K562 (cell line): ENCODE measurements around the gene ARID3A. TPM values are rescaled to one million over a fixed set of nuclear protein-coding genes. Genes with fewer than 3 reads are reported as not detected.

Experiments used
- CBX3 ChIP-seq, 2 experiments: IDR thresholded peaks; 1 replicate in 1 of 2; 2 replicates in 1 of 2; pipeline ENCODE4 v1.6.1; 2012; ENCODE audit warnings: inconsistent platforms in 2 of 2, low read length in 2 of 2, borderline replicate concordance in 1 of 2, control low read depth in 1 of 2
- CTBP1 ChIP-seq: fragments of 450-650 bp; IDR thresholded peaks from 2 replicates; pipeline ENCODE4 v1.6.1; 2016; ENCODE audit warnings: borderline replicate concordance
- CTCF ChIP-seq, 3 experiments: IDR thresholded peaks in 2 of 3; conservative IDR thresholded peaks in 1 of 3; 2 replicates each; pipeline ENCODE4 v1.5.1; 2011 to 2012; ENCODE audit warnings: low read length in 3 of 3, mild to moderate bottlenecking in 3 of 3, control low read depth in 2 of 3, improper control_type of control experiment in 1 of 3, inconsistent platforms in 1 of 3, low read depth in 1 of 3, mixed read lengths in 1 of 3, moderate library complexity in 1 of 3; ENCODE audit not compliant: insufficient read depth in 2 of 3
- ELF4 ChIP-seq: fragments of 450-650 bp; formaldehyde crosslinking; IDR thresholded peaks from 2 replicates; pipeline ENCODE4 v1.4.0; 2022; ENCODE audit warnings: missing genetic modification characterization
- ETV1 ChIP-seq: fragments of 450-650 bp; conservative IDR thresholded peaks from 2 replicates; pipeline ENCODE4 v1.6.1; 2016; ENCODE audit warnings: missing genetic modification characterization, control low read depth, low read depth, missing compliant biosample characterization
- ID3 ChIP-seq, 2 experiments: fragments of 250-450 bp in 1 of 2; fragments of 450-650 bp in 1 of 2; sonication (Bioruptor Pico) in 1 of 2; IDR thresholded peaks; 2 replicates each; pipeline versions ENCODE4 v1.6.1 to v1.8.0; 2016 to 2021; ENCODE audit warnings: mild to moderate bottlenecking in 2 of 2, moderate library complexity in 2 of 2, missing compliant biosample characterization in 1 of 2, missing genetic modification characterization in 1 of 2
- IRF9 ChIP-seq: fragments of 450-650 bp; IDR thresholded peaks from 2 replicates; pipeline ENCODE4 v1.6.1; 2016; ENCODE audit warnings: missing biosample characterization, missing genetic modification characterization
- NR2C2 ChIP-seq, 2 experiments: fragments of 200-800 bp in 1 of 2; sonication (Bioruptor generic) in 1 of 2; sonication (generic) in 1 of 2; formaldehyde crosslinking in 1 of 2; IDR thresholded peaks; 2 replicates each; pipeline versions ENCODE4 v1.6.1 to v1.8.0; 2016 to 2022; ENCODE audit warnings: mild to moderate bottlenecking in 1 of 2, missing compliant biosample characterization in 1 of 2, missing genetic modification characterization in 1 of 2, missing genetic modification reagents in 1 of 2
- SAP30 ChIP-seq: fragments of 200-600 bp; sonication (generic); IDR thresholded peaks from 2 replicates; pipeline ENCODE4 v1.6.1; 2012; ENCODE audit warnings: borderline replicate concordance, low read depth, mild to moderate bottlenecking, moderate library complexity, low read length, control low read depth, inconsistent platforms; ENCODE audit not compliant: insufficient read depth, poor library complexity, severe bottlenecking
- SIRT6 ChIP-seq: IDR thresholded peaks from one replicate; pipeline ENCODE4 v1.6.1; 2012; ENCODE audit warnings: low read depth, mild to moderate bottlenecking, control low read depth, inconsistent platforms, low read length, moderate library complexity
- SMC3 ChIP-seq: conservative IDR thresholded peaks from 2 replicates; pipeline ENCODE4 v1.6.1; 2011; ENCODE audit warnings: low read depth, low read length, improper control_type of control experiment; ENCODE audit not compliant: insufficient read depth
- SNAPC5 ChIP-seq: fragments of 250-450 bp; sonication (Bioruptor Pico); IDR thresholded peaks from 2 replicates; pipeline ENCODE4 v1.8.0; 2021; ENCODE audit warnings: moderate library complexity, mild to moderate bottlenecking, inconsistent platforms
- SREBF2 ChIP-seq: sonication (generic); formaldehyde crosslinking; IDR thresholded peaks from 2 replicates; pipeline ENCODE4 v1.4.0; 2020; ENCODE audit warnings: mild to moderate bottlenecking, missing genetic modification reagents
- ZNF445 ChIP-seq: fragments of 250-450 bp; sonication (Bioruptor Pico); IDR thresholded peaks from 2 replicates; pipeline ENCODE4 v1.4.0; 2020; ENCODE audit warnings: low read depth, mild to moderate bottlenecking, moderate library complexity
- ZNF609 ChIP-seq: sonication (generic); formaldehyde crosslinking; IDR thresholded peaks from 2 replicates; pipeline ENCODE4 v1.8.1; 2023; ENCODE audit warnings: missing genetic modification reagents, mild to moderate bottlenecking, borderline replicate concordance
- polyA plus RNA-seq, 8 experiments: library from polyadenylated mRNA; depleted of rRNA in 4 of 8; stranded (reverse) in 5 of 8; unstranded in 3 of 8; fragments of >200 nt; fragmentation: Nextera tagmentation in 2 of 8; fragmentation: Illumina TruSeq in 1 of 8; extraction: Ambion mirVana in 2 of 8; extraction: Trizol in 1 of 8; gene quantifications; 2 replicates each; pipeline versions ENCODE4 v1.2.1 to v1.2.3, GENCODE V29; 2011 to 2014; ENCODE audit warnings: inconsistent platforms in 1 of 8, missing spikeins in 1 of 8
- total RNA-seq, 7 experiments: library from RNA; depleted of rRNA in 6 of 7; stranded (reverse); fragments of >200 nt in 6 of 7; fragmentation: Illumina TruSeq in 2 of 7; extraction: Trizol in 2 of 7; gene quantifications; 2 replicates each; pipeline versions ENCODE4 v1.2.1 to v1.2.3, GENCODE V29; 2011 to 2021; ENCODE audit warnings: low replicate concordance in 1 of 7

ARID3A gene
- total and polyA plus RNA-seq, 9 of the 15 experiments (the other 6 are each of a cell fraction or from before 2014, with no cell fraction given): 1.4 to 118 (median 31.2) TPM

- TF ChIP-seq SIRT6 (no peak), SMC3 (peak; percentile 99), ETV1 (tag) (no peak), ZNF609 (CRISPR knock-in tag) (peak; percentile 84; the same call in 1 of the 2 replicates), ID3 (CRISPR knock-in tag; IDR thresholded peaks at IDR 0.05) (no peak), ID3 (tag; IDR thresholded peaks at IDR 0.05) (peak; percentile 62), ELF4 (no peak), CBX3 (IDR thresholded peaks at IDR 0.05; ENCODE audit: borderline replicate concordance in 1 of 2, low read length in 2 of 2) (0 out of 3 replicates have a peak, but pooled peaks of 1 of the 2 experiments have one; percentile 29), SREBF2 (no peak), CTBP1 (peak; percentile 91), SNAPC5 (no peak), SAP30 (no peak), ZNF445 (CRISPR knock-in tag) (no peak), NR2C2 (CRISPR knock-in tag; IDR thresholded peaks at IDR 0.05) (no peak), NR2C2 (tag; IDR thresholded peaks at IDR 0.05) (peak; percentile 33; the same call in 1 of the 2 replicates), IRF9 (tag) (no peak), CTCF (IDR thresholded peaks at IDR 0.05 in 2 of 3, conservative IDR thresholded peaks at IDR 0.05 in 1 of 3; ENCODE audit: insufficient read depth in 2 of 3, low read depth in 1 of 3, low read length in 3 of 3) (peak; percentile 72 to 95 (median 86))
Observed at GRCh38 chr19:982567-983170, 56.8 kb downstream of the ARID3A start (continued).
